ENCODE results near the gene NCKAP5. TPM values are rescaled to one million over a fixed set of nuclear protein-coding genes. Genes with fewer than 3 reads are reported as not detected.
"Not testable (repeated sequence)": the region's sequence is repeated elsewhere in the genome, so short reads cannot be mapped to it uniquely, and the experiment has no call there.

NCKAP5 gene
- total RNA-seq, 2 donors from 2014 or later = not detected

GRCh38 chr2:132703396-132703795, 864.9 kb downstream of the NCKAP5 start:
- ATAC-seq = no peak
- no peak overlapping the region for H3K27ac Mint-ChIP-seq
- no peaks in the 10 kb centered on the region for H3K9me3 ChIP-seq (ENCODE audit: control insufficient read depth, low read length, poor library complexity, severe bottlenecking)
- H3K4me1 Mint-ChIP-seq = no peaks in the 10 kb centered on the region
- no peaks in the 10 kb centered on the region for H3K27me3 Mint-ChIP-seq
- H3K36me3 Mint-ChIP-seq (ENCODE audit: low read depth) = no peaks in the 10 kb centered on the region
- DNase-seq = no peak
- no peak overlapping the region for H3K4me3 Mint-ChIP-seq

- no peak for DNase-seq
- H3K36me3 Mint-ChIP-seq (ENCODE audit: low read depth) = no peaks in the 10 kb centered on the region
- no peaks in the 10 kb centered on the region for H3K4me1 Mint-ChIP-seq
- no peak overlapping the region for H3K27ac Mint-ChIP-seq
- H3K4me3 Mint-ChIP-seq = no peak overlapping the region
- H3K27me3 Mint-ChIP-seq = no peaks in the 10 kb centered on the region
- ATAC-seq = no peak
- no peaks in the 10 kb centered on the region for H3K9me3 ChIP-seq (ENCODE audit: control insufficient read depth, low read length, poor library complexity, severe bottlenecking)
Measured at GRCh38 chr2:132701810-132702209, 866.5 kb downstream of the NCKAP5 start.

DNA sequence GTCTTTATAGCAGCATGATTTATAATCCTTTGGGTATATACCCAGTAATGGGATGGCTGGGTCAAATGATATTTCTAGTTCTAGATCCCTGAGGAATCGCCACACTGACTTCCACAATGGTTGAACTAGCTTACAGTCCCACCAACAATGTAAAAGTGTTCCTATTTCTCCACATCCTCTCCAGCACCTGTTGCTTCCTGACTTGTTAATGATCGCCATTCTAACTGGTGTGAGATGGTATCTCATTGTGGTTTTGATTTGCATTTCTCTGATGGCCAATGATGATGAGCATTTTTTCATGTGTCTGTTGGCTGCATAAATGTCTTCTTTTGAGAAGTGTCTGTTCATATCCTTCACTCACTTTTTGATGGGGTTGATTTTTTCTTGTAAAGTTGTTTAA, 868.5 kb downstream of the NCKAP5 start:
- H3K27me3 Mint-ChIP-seq; H3K36me3 Mint-ChIP-seq (ENCODE audit: low read depth); ATAC-seq; H3K9me3 ChIP-seq (ENCODE audit: control insufficient read depth, low read length, poor library complexity, severe bottlenecking); H3K27ac Mint-ChIP-seq; H3K4me3 Mint-ChIP-seq; H3K4me1 Mint-ChIP-seq; DNase-seq: not testable (repeated sequence)

DNA sequence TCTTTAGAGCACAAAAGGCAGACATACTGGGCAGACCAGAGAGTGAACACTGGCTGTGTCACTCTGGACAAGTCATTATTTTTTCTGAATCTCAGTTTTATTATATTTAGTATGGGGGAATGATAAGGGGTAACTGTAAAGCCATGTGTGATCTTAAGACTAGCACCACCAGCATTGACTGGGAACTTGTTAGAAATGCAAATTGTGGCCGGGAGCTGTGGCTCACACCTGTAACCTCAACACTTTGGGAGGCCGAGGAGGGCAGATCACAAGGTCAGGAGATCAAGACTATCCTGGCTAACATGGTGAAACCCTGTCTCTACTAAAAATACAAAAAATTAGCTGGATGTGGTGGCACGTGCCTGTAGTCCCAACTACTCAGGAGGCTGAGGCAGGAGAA, 869.9 kb downstream of the NCKAP5 start:
- not testable (repeated sequence) for H3K27me3 Mint-ChIP-seq; H3K4me3 Mint-ChIP-seq; H3K36me3 Mint-ChIP-seq (ENCODE audit: low read depth); H3K9me3 ChIP-seq (ENCODE audit: control insufficient read depth, low read length, poor library complexity, severe bottlenecking); DNase-seq; H3K4me1 Mint-ChIP-seq; ATAC-seq; H3K27ac Mint-ChIP-seq

- no peak overlapping the region for H3K27ac Mint-ChIP-seq
- ATAC-seq (no peak), DNase-seq (no peak)
- H3K9me3 ChIP-seq (ENCODE audit: control insufficient read depth, low read length, poor library complexity, severe bottlenecking) = no peaks in the 10 kb centered on the region
- no peaks in the 10 kb centered on the region for H3K27me3 Mint-ChIP-seq
- no peak overlapping the region for H3K4me3 Mint-ChIP-seq
- no peaks in the 10 kb centered on the region for H3K36me3 Mint-ChIP-seq (ENCODE audit: low read depth)
- H3K4me1 Mint-ChIP-seq = no peaks in the 10 kb centered on the region
Measured at GRCh38 chr2:132697556-132698205, 870.6 kb downstream of the NCKAP5 start.

DNA sequence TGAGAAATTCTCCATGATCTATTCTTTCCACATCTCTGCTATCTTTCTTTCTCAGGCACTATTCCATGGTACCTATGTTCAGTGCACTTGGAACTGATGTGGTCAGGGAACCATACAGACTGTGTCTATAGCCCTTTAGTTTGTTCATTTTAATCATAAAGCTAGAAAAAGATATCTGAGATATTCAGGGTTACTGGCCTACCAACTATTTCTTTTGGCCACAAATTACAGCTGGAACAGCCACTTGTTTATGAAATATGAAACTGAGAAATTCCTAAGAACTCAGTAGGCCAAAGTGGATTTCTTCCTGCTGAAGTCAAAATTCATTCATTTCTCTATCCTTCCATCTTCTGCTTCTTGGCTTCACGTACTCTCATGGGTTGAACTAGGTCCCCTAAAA, 875.4 kb downstream of the NCKAP5 start:
- Mint-ChIP-seq H3K4me1 (no peaks in the 10 kb centered on the region), H3K27ac (no peak overlapping the region), H3K4me3 (no peak overlapping the region), H3K36me3 (ENCODE audit: low read depth) (no peaks in the 10 kb centered on the region), H3K27me3 (no peaks in the 10 kb centered on the region)
- ATAC-seq = no peak
- DNase-seq = no peak
- H3K9me3 ChIP-seq (ENCODE audit: control insufficient read depth, low read length, poor library complexity, severe bottlenecking) = no peaks in the 10 kb centered on the region

DNA sequence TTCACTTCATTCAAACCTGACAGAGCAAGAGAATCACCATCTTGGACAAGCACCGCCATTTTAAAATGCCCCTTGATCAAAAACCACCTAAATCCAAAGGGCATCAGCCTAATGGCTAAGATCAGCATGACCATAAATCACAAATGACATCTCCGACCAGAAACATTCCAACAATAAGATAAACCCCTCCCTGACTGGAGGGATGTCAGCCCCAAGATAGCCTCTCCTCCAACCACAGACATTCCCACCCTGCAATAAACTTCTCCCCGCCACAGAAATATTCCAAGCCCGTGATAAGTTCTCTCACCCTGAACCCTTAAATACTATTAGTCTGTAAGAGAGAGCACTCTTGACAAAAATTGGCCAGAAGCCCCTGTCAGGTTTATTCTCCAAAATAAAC, 876.7 kb downstream of the NCKAP5 start:
- Mint-ChIP-seq H3K36me3 (ENCODE audit: low read depth) (no peaks in the 10 kb centered on the region), H3K4me3 (no peak overlapping the region), H3K4me1 (no peaks in the 10 kb centered on the region), H3K27ac (no peak overlapping the region), H3K27me3 (no peaks in the 10 kb centered on the region)
- no peaks in the 10 kb centered on the region for H3K9me3 ChIP-seq (ENCODE audit: control insufficient read depth, low read length, poor library complexity, severe bottlenecking)
- ATAC-seq (no peak), DNase-seq (no peak)

DNA sequence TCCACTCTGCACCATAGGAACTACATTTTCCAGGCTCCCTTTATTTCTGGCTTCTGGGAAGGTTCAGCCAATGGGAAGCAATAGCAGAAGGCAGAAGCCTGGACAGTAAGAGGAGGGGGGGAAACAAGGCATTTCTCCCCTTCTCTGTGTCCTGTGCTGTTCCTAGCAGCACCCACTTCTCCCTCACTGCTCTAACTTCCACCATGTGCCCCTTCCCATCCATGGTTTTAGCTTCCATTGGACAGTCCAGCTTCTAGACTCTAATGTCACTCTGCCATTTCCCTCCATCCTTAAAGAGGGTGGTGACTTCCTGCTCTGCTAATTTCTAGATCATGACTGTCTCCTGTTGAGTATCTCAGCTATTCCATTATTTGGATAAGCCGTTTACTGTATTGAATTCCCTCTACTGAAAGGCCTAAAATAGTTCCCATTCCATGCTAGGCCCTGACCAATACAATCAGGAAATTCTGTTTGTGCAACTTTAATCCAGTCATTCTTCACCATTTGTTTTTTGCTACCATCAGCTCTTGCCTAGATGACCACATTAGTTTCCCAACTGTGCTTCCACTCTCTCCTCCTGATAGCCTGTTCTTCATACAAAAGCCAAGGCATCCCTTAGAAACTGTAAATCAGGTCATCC, 877.5 kb downstream of the NCKAP5 start:
- no peaks in the 10 kb centered on the region for H3K4me1 Mint-ChIP-seq
- no peak overlapping the region for H3K27ac Mint-ChIP-seq
- no peak overlapping the region for H3K4me3 Mint-ChIP-seq
- H3K9me3 ChIP-seq (ENCODE audit: control insufficient read depth, low read length, poor library complexity, severe bottlenecking) = no peaks in the 10 kb centered on the region
- ATAC-seq = no peak
- H3K36me3 Mint-ChIP-seq (ENCODE audit: low read depth) = no peaks in the 10 kb centered on the region
- no peak for DNase-seq
- no peaks in the 10 kb centered on the region for H3K27me3 Mint-ChIP-seq

DNA sequence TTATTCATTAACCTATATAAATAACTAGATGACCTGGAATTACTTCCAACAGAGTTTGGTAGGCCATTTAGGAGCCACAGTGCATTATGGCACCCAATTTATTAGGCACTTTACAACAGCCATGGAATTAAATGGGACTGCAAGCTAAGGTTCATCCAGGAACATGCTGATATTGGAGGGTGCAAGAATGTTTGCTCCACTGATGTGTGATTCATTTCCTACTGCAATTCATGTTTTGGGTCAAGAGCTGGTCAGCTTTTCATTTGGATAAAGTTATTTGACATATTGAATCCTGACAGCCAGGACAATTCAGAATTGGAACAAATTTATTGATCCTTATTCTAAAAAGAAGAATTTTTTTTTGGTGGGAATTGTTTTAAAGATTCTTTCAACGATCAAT, 886.5 kb downstream of the NCKAP5 start:
- H3K9me3 ChIP-seq (ENCODE audit: control insufficient read depth, low read length, poor library complexity, severe bottlenecking) = no peaks in the 10 kb centered on the region
- Mint-ChIP-seq H3K27me3 (no peaks in the 10 kb centered on the region), H3K4me3 (no peak overlapping the region), H3K27ac (no peak overlapping the region), H3K4me1 (no peaks in the 10 kb centered on the region), H3K36me3 (ENCODE audit: low read depth) (no peaks in the 10 kb centered on the region)
- no peak for DNase-seq
- ATAC-seq = no peak

DNA sequence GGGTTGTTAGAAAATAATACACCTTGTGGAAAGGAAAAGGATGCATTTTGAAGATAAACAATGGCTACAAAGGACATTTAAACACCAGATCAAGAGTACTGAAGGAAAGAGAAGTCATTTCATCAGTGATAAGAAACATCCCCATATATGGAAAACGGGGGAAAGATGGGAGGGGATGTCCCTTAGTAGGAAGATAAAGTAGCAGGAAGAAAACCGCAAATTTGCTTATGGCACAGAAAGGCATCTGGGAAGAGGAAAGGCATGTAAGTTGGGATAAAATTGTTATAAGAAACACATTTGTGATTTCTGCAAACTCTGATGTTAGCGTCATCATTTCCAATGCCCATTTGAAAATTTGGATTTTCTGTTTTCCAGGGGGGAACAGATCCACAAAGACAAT, 887.7 kb downstream of the NCKAP5 start:
- H3K4me1 Mint-ChIP-seq = no peaks in the 10 kb centered on the region

GRCh38 chr2:132678483-132678882, 889.8 kb downstream of the NCKAP5 start:
- Mint-ChIP-seq H3K27me3 (peaks cover 7% of the 10 kb centered on the region), H3K4me1 (no peaks in the 10 kb centered on the region), H3K27ac (no peak overlapping the region), H3K36me3 (ENCODE audit: low read depth) (no peaks in the 10 kb centered on the region), H3K4me3 (no peak overlapping the region)
- ATAC-seq (no peak), DNase-seq (no peak)
- H3K9me3 ChIP-seq (ENCODE audit: control insufficient read depth, low read length, poor library complexity, severe bottlenecking) = no peaks in the 10 kb centered on the region

More for the DNA sequence above, 887.7 kb downstream of the NCKAP5 start:
- H3K4me3 Mint-ChIP-seq = no peak overlapping the region
- ATAC-seq (no peak), DNase-seq (no peak)
- H3K9me3 ChIP-seq (ENCODE audit: control insufficient read depth, low read length, poor library complexity, severe bottlenecking) = no peaks in the 10 kb centered on the region
- no peak overlapping the region for H3K27ac Mint-ChIP-seq
- H3K36me3 Mint-ChIP-seq (ENCODE audit: low read depth) = no peaks in the 10 kb centered on the region
- H3K27me3 Mint-ChIP-seq = peaks cover 2% of the 10 kb centered on the region

DNA sequence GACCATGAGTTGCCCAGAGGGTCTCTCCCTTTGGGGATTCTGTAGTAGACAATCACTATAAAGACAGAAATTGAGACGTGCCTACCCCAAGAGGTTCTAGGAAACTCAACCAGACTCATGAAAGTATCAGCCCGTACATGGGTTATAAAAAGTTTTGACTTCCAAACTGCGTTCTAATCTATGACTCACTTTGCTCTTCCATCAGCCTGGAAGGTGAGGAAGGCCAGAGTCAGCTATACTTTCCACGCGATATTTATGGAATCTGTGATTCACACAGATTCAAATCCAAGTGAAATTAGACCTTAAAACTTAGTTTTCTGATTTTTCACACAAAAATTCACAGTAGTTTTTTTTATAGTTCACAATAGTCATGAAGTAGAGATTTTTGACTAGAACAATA, 890.6 kb downstream of the NCKAP5 start:
- no peaks in the 10 kb centered on the region for H3K9me3 ChIP-seq (ENCODE audit: control insufficient read depth, low read length, poor library complexity, severe bottlenecking)
- no peak for ATAC-seq
- H3K27me3 Mint-ChIP-seq = peaks cover 13% of the 10 kb centered on the region
- no peak for DNase-seq
- no peak overlapping the region for H3K4me3 Mint-ChIP-seq
- no peaks in the 10 kb centered on the region for H3K4me1 Mint-ChIP-seq
- H3K27ac Mint-ChIP-seq = no peak overlapping the region
- H3K36me3 Mint-ChIP-seq (ENCODE audit: low read depth) = no peaks in the 10 kb centered on the region

DNA sequence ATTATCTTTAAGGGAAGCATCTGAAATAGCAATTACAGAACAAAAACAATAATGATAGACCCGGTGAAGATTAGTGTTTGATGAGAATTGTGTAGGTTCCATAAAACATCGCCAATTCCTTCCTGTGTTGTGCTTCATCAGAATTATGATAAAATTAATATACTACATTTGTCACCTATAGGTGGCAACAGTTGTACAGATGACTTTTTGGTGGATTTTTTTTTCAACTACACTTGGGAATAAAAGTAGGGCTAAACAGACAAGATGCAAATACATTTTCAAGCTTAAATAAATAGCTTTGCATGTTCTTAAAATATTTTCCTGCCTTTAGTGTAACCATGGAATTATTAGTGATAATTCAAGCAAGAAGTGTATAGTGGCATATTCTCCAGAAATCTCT, 891.3 kb downstream of the NCKAP5 start:
- H3K36me3 Mint-ChIP-seq (ENCODE audit: low read depth) = no peaks in the 10 kb centered on the region
- peaks cover 14% of the 10 kb centered on the region for H3K27me3 Mint-ChIP-seq
- ATAC-seq (no peak), DNase-seq (no peak)
- H3K4me1 Mint-ChIP-seq = no peaks in the 10 kb centered on the region
- no peak overlapping the region for H3K4me3 Mint-ChIP-seq
- no peak overlapping the region for H3K27ac Mint-ChIP-seq
- no peaks in the 10 kb centered on the region for H3K9me3 ChIP-seq (ENCODE audit: control insufficient read depth, low read length, poor library complexity, severe bottlenecking)

DNA sequence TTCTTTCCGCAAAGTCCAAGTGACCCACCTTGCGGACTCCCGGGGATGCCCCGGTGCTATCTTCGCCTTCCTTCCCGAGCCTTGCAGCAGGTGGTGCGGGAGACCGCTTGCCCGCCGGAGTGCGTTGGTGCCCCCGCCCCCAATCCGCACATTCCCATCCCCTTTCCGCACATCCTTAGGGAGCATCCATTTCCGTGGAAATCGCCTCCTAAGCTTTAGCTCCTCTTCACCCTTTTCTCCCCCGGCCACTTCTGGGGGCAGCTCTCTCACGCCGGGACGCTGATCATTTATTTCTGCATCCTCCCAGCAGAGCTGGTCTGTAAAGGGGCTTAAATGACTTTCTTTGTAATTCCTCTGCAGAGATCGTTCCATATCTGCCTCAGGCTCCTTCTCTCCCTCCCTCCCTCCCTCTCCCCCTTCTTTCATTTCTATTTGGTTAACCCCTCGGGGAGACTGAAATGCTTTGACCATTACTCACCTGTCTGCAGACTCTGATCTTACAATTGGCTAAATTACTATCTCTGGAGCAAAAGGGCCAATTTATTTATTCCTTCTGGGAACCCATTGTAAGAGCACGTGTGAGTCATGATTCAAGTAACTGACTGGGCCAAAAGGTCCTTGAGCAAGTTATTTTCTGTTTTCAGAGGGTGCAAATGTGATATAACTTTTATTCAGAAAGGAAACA, 897.0 kb downstream of the NCKAP5 start:
- Mint-ChIP-seq H3K27me3 (peaks cover 37% of the 10 kb centered on the region), H3K4me1 (peaks cover 2% of the 10 kb centered on the region), H3K27ac (no peak overlapping the region), H3K4me3 (no peak overlapping the region), H3K36me3 (ENCODE audit: low read depth) (no peaks in the 10 kb centered on the region)
- no peak for DNase-seq
- no peak for ATAC-seq
- H3K9me3 ChIP-seq (ENCODE audit: control insufficient read depth, low read length, poor library complexity, severe bottlenecking) = no peaks in the 10 kb centered on the region

Data from T-helper 17 cell (primary cell).